ENCODE results near the gene SDC1.

DNA sequence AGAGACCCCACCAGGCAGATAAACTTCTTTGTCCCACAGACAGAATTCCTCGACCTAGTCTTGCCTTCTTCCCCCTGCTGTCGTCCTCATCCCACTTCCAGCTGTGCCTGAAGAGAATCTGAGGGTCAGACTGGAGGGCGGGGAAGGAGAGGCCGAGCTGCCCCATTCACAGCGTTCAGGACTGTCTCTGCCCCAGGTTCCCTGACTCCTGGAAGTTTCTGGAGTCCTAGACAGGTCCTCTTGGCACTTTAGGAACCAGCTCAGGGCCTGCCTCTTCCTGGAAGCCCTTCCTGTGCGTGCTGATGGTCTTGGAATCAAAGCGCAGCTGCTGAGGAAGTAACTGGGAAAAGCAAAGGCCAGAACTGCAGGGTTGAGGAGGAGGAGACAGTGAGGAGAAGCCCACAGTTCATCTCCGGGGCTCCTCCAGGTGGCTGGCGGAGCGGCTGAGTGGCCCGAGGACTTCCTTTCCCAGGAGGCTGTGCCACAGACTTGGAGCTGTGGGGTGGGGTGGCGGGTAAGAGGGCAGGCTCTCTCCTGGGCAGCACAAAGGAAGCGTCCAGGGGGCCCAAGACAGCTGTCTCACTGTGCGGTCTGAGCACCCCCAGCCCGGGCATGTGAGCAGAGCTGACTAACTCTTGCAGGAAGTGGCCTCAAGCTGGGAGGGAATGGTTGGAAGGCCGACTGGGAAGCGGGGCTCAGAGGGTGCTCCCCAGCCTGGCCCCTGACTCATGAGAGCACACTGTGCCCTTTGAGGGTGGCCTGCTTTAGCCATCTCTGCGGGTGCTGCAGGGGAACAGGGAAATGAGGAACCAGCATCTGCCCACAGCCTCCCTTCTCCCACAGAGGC lies 39.5 kb downstream of the SDC1 start:
- TF ChIP-seq, protein P1, sequence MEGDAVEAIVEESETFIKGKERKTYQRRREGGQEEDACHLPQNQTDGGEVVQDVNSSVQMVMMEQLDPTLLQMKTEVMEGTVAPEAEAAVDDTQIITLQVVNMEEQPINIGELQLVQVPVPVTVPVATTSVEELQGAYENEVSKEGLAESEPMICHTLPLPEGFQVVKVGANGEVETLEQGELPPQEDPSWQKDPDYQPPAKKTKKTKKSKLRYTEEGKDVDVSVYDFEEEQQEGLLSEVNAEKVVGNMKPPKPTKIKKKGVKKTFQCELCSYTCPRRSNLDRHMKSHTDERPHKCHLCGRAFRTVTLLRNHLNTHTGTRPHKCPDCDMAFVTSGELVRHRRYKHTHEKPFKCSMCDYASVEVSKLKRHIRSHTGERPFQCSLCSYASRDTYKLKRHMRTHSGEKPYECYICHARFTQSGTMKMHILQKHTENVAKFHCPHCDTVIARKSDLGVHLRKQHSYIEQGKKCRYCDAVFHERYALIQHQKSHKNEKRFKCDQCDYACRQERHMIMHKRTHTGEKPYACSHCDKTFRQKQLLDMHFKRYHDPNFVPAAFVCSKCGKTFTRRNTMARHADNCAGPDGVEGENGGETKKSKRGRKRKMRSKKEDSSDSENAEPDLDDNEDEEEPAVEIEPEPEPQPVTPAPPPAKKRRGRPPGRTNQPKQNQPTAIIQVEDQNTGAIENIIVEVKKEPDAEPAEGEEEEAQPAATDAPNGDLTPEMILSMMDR (IDR thresholded peaks at IDR 0.05) = no peak
- TF ChIP-seq POLR2A (IDR thresholded peaks at IDR 0.05) = no peak

Data from thyroid gland (tissue), 4 donors.